ENCODE data around the gene ATG10. TPM values are rescaled to one million over a fixed set of nuclear protein-coding genes. Genes with fewer than 3 reads are reported as not detected.

Gene ATG10
- total and polyA plus RNA-seq, 2 of the 13 experiments (the other 11 are each of a cell fraction or from before 2014, with no cell fraction given) = 2.0 to 5.7 TPM

- no peak overlapping the region for H2AFZ ChIP-seq (ENCODE audit: low read length)
- H3K9ac ChIP-seq (ENCODE audit: insufficient read depth, low read depth, low read length) = no peak overlapping the region
- DNase-seq (ENCODE audit: low spot score) (no peak), FAIRE-seq (no peak), ATAC-seq (no peak)
- no TSS peak for BruUV-seq (replicated peaks)
- WGBS (ENCODE audit: low lambda C conversion rate) = 67% methylated on average over 1 of the region's 1 CpG
- H3K4me1 ChIP-seq (ENCODE audit: insufficient read depth, low read length) = no peaks in the 10 kb centered on the region
- no peak overlapping the region for H3K4me3 ChIP-seq (replicated peaks in 1 of 3; ENCODE audit: insufficient read depth in 1 of 3, low read depth in 2 of 3, low read length in 3 of 3)
- H3K27ac ChIP-seq (ENCODE audit: extremely low read length, insufficient read depth, low read length) = no peak overlapping the region
- no peak overlapping the region for H3K4me2 ChIP-seq (ENCODE audit: low read depth, low read length)
- H3K9me3 ChIP-seq (ENCODE audit: low read length) = no peaks in the 10 kb centered on the region
- TF ChIP-seq BORCS8-MEF2B (CRISPR knock-in tag; IDR thresholded peaks at IDR 0.05) (no peak), POGZ (CRISPR knock-in tag; IDR thresholded peaks at IDR 0.05) (no peak), HNF4G (IDR thresholded peaks at IDR 0.05; ENCODE audit: borderline replicate concordance, low read depth, low read length) (no peak), HNF4G (CRISPR knock-in tag; IDR thresholded peaks at IDR 0.05; ENCODE audit: borderline replicate concordance, low read depth) (no peak), NR1H2 (CRISPR knock-in tag; IDR thresholded peaks at IDR 0.05; ENCODE audit: borderline replicate concordance, low read depth) (no peak), PHF20 (CRISPR knock-in tag; IDR thresholded peaks at IDR 0.05) (no peak), NCOA5 (CRISPR knock-in tag; IDR thresholded peaks at IDR 0.05) (no peak), ZNF280B (CRISPR knock-in tag; IDR thresholded peaks at IDR 0.05; ENCODE audit: borderline replicate concordance) (no peak), ZFX (CRISPR knock-in tag; IDR thresholded peaks at IDR 0.05; ENCODE audit: low read depth) (no peak), ZNF292 (CRISPR knock-in tag; IDR thresholded peaks at IDR 0.05; ENCODE audit: borderline replicate concordance, low read depth) (no peak), ZNF549 (CRISPR knock-in tag; IDR thresholded peaks at IDR 0.05) (no peak), CREB3 (CRISPR knock-in tag; IDR thresholded peaks at IDR 0.05) (no peak), NFE2L2 (IDR thresholded peaks at IDR 0.05; ENCODE audit: low read length) (no peak), ZNF781 (CRISPR knock-in tag; IDR thresholded peaks at IDR 0.05; ENCODE audit: borderline replicate concordance, not compliant biosample characterization) (no peak), MAFK (conservative IDR thresholded peaks at IDR 0.05 in 1 of 2, IDR thresholded peaks at IDR 0.05 in 1 of 2; ENCODE audit: low read length in 2 of 2) (no peak), TEAD2 (CRISPR knock-in tag; IDR thresholded peaks at IDR 0.05) (no peak), GTF2F1 (IDR thresholded peaks at IDR 0.05; ENCODE audit: low read length) (no peak)
- no peaks in the 10 kb centered on the region for H3K36me3 ChIP-seq (replicated peaks in 1 of 2; ENCODE audit: control insufficient read depth in 1 of 2, insufficient read depth in 2 of 2, low read length in 2 of 2)
- no peaks in the 10 kb centered on the region for H4K20me1 ChIP-seq (ENCODE audit: insufficient read depth, low read length)
- CTCF ChIA-PET (ENCODE audit: low intra/inter-chr PET ratio, low total read pairs) = no interaction called here
- POLR2A ChIA-PET = no interaction called here
- intact Hi-C loops (cut with micrococcal nuclease; ENCODE audit: unreplicated experiment) = no loop called here
- H3K79me2 ChIP-seq (ENCODE audit: insufficient read depth, low read length) = no peaks in the 10 kb centered on the region
- H3K27me3 ChIP-seq (ENCODE audit: control insufficient read depth in 1 of 2, insufficient read depth in 2 of 2, low read length in 2 of 2) = no peaks in the 10 kb centered on the region
- in situ Hi-C loops (cut with HindIII; ENCODE audit: extremely low pct_ligation_motif_present, low pct_unique_long_range_greater_than_20kb) = no loop called here
These were observed 86.9 kb downstream of the ATG10 start for GRCh38 chr5:82058710-82059109.
